ENCODE results near the gene PCDH17. TPM values are rescaled to one million over a fixed set of nuclear protein-coding genes. Genes with fewer than 3 reads are reported as not detected.

PCDH17 gene
- total and polyA plus RNA-seq, 2 of the 8 experiments (the other 6 are each of a cell fraction or from before 2014, with no cell fraction given) = 0.20 to 0.60 TPM

DNA sequence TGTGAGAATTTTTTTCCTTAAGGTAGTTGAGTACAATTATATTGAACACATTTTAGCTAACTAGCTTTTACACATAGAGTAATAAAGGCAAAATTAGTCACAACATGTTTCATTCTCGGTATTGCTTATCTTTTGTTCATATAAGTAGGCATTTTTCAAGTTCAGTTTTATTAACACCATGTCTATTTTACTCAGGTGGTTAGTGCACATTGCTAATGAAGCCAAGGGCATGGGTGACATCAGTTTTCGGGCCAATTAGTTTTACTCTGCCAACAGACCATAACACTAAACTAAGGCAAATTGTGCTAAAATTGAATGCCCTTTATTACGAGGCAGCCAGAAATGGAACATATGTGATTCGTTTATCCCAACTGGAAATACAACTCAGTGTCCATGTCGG lies 19.6 kb upstream of the PCDH17 start:
- Histone ChIP-seq H2BK20ac (ENCODE audit: low read length) (no peak overlapping the region), H2AFZ (ENCODE audit: low read length) (no peak overlapping the region), H3K4ac (replicated peaks; ENCODE audit: insufficient read length, low read depth, low read length) (no peak overlapping the region), H2BK15ac (ENCODE audit: low read length) (no peak overlapping the region), H3K4me2 (ENCODE audit: insufficient read depth in 1 of 2, low read depth in 2 of 2, low read length in 2 of 2) (no peak overlapping the region), H4K5ac (ENCODE audit: insufficient read length, low read depth, low read length) (no peak overlapping the region), H4K20me1 (replicated peaks in 1 of 2; ENCODE audit: control insufficient read depth in 1 of 2, insufficient read depth in 2 of 2, low read length in 2 of 2) (no peaks in the 10 kb centered on the region), H3K79me1 (ENCODE audit: low read depth, low read length) (no peaks in the 10 kb centered on the region), H3K56ac (replicated peaks; ENCODE audit: insufficient read length, low read depth, low read length) (no peak overlapping the region), H3K4me1 (replicated peaks in 1 of 4; ENCODE audit: control insufficient read depth in 3 of 4, insufficient read depth in 4 of 4, low read length in 3 of 4) (no peaks in the 10 kb centered on the region; a peak in 1 of 7 replicates), H3K9ac (replicated peaks in 1 of 4; ENCODE audit: extremely low read depth in 1 of 4, low read depth in 3 of 4, low read length in 3 of 4) (no peak overlapping the region), H3K18ac (ENCODE audit: extremely low read depth, low read length) (no peak overlapping the region), H3K27me3 (replicated peaks in 1 of 4; ENCODE audit: control insufficient read depth in 3 of 4, extremely low read depth in 1 of 4, insufficient read depth in 3 of 4, low read length in 3 of 4) (no peaks in the 10 kb centered on the region), H3K9me3 (ENCODE audit: insufficient read depth in 2 of 2, low read depth in 1 of 2, low read length in 1 of 2) (no peaks in the 10 kb centered on the region), H3K4me3 (ENCODE audit: extremely low read depth in 1 of 4, insufficient read depth in 2 of 4, low read depth in 3 of 4, low read length in 4 of 4) (no peak overlapping the region), H3K23me2 (ENCODE audit: low read depth, low read length) (no peaks in the 10 kb centered on the region), H3K27ac (ENCODE audit: low read depth, low read length) (no peak overlapping the region), H4K8ac (ENCODE audit: extremely low read depth, insufficient read depth, low read length) (no peak overlapping the region), H3K23ac (ENCODE audit: insufficient read length) (no peak overlapping the region), H2BK12ac (ENCODE audit: low read depth, low read length) (no peak overlapping the region), H3K79me2 (ENCODE audit: control insufficient read depth in 1 of 2, insufficient read depth in 2 of 2, low read length in 2 of 2) (no peaks in the 10 kb centered on the region), H2AK5ac (ENCODE audit: low read depth, low read length) (no peak overlapping the region), H3K14ac (ENCODE audit: insufficient read length) (no peak overlapping the region), H2BK120ac (replicated peaks; ENCODE audit: low read depth, low read length) (no peak overlapping the region), H4K91ac (replicated peaks; ENCODE audit: insufficient read length, low read length) (no peak overlapping the region), H2BK5ac (ENCODE audit: low read depth, low read length) (no peak overlapping the region), H3K36me3 (ENCODE audit: control insufficient read depth in 2 of 4, insufficient read depth in 4 of 4, low read length in 3 of 4) (no peaks in the 10 kb centered on the region)
- no peak for FAIRE-seq
- WGBS, 2 experiments (ENCODE audit: extremely low coverage in 1 of 2, insufficient coverage in 1 of 2, insufficient read length in 1 of 2, insufficient replicate concordance in 2 of 2, low coverage in 1 of 2, low lambda C conversion rate in 2 of 2, missing lambda C conversion rate in 1 of 2) = 95% methylated on average over 5 of the region's 5 CpGs; no CpG with 5 or more reads in 1 of the 2 experiments
- DNase-seq (ENCODE audit: low read depth in 1 of 2, low spot score in 2 of 2) = no peak
- ChIA-PET POLR2A (ENCODE audit: partially characterized antibody) (no interaction called here), CTCF (ENCODE audit: partially characterized antibody) (interaction anchor here (2.0 to 2.6 kb wide), 2 partner anchors 13 to 16 kb away, joined by 10 to 11 read pairs; no protein-coding TSS in a partner anchor)

Data from H1 (cell line).